Hepatocyte (in vitro differentiated cells): Measurements from ENCODE around the gene MTG2. TPM values are rescaled to one million over a fixed set of nuclear protein-coding genes. Genes with fewer than 3 reads are reported as not detected.

Experiments used
- DNase-seq: peaks from one replicate; pipeline ENCODE4 v3.0.0-alpha.2; 2016; ENCODE audit warnings: low spot score
- H2AFZ ChIP-seq: fragments of 200-600 bp; sonication (generic); 2 replicates; pipeline ENCODE4 v1.6.0; 2016; ENCODE audit warnings: antibody characterized with exemption, mild to moderate bottlenecking
- H3K27ac ChIP-seq: fragments of 200-600 bp; sonication (generic); 2 replicates; pipeline ENCODE4 v1.5.1; 2016; ENCODE audit warnings: mild to moderate bottlenecking
- H3K27me3 ChIP-seq: fragments of 200-600 bp; sonication (generic); 2 replicates; pipeline ENCODE4 v1.6.1; 2016
- H3K36me3 ChIP-seq: fragments of 200-600 bp; sonication (generic); replicated peaks from 2 replicates; pipeline ENCODE4 v1.5.1; 2016; ENCODE audit warnings: low read depth; ENCODE audit not compliant: insufficient read depth
- H3K4me1 ChIP-seq: fragments of 200-600 bp; sonication (generic); 2 replicates; pipeline ENCODE4 v1.5.1; 2016; ENCODE audit warnings: mild to moderate bottlenecking, moderate library complexity; ENCODE audit not compliant: insufficient read depth
- H3K4me2 ChIP-seq: fragments of 200-600 bp; sonication (generic); 2 replicates; pipeline ENCODE4 v1.6.0; 2016
- H3K4me3 ChIP-seq: fragments of 200-600 bp; sonication (generic); 2 replicates; pipeline ENCODE4 v1.5.1; 2016; ENCODE audit warnings: mild to moderate bottlenecking
- H3K79me2 ChIP-seq: fragments of 200-600 bp; sonication (generic); 2 replicates; pipeline ENCODE4 v1.6.0; 2017; ENCODE audit warnings: mild to moderate bottlenecking
- H3K9me2 ChIP-seq: fragments of 200-600 bp; sonication (generic); replicated peaks from 2 replicates; pipeline ENCODE4 v1.6.0; 2017; ENCODE audit warnings: mild to moderate bottlenecking; ENCODE audit not compliant: insufficient read depth
- H3K9me3 ChIP-seq: fragments of 200-600 bp; sonication (generic); 2 replicates; pipeline ENCODE4 v1.5.1; 2016; ENCODE audit warnings: low read depth, mild to moderate bottlenecking
- H4K20me1 ChIP-seq: fragments of 200-600 bp; sonication (generic); 2 replicates; pipeline ENCODE4 v1.6.0; 2016; ENCODE audit warnings: mild to moderate bottlenecking; ENCODE audit not compliant: insufficient read depth, poor library complexity, severe bottlenecking
- CTCF ChIP-seq: fragments of 200-600 bp; sonication (generic); IDR thresholded peaks from 2 replicates; pipeline ENCODE4 v1.5.1; 2016; ENCODE audit warnings: antibody characterized with exemption, mild to moderate bottlenecking; ENCODE audit not compliant: poor library complexity
- EZH2 ChIP-seq: fragments of 200-600 bp; sonication (generic); IDR thresholded peaks from 2 replicates; pipeline ENCODE4 v1.6.1; 2016; ENCODE audit warnings: antibody characterized with exemption, mild to moderate bottlenecking, borderline replicate concordance
- EZH2phosphoT487 ChIP-seq: fragments of 200-600 bp; sonication (generic); IDR thresholded peaks from one replicate; pipeline ENCODE4 v1.6.1; 2018; ENCODE audit warnings: antibody characterized with exemption, mild to moderate bottlenecking, low read depth, moderate library complexity; ENCODE audit not compliant: unreplicated experiment, severe bottlenecking
- WGBS: methylation state at CpG from one replicate; pipeline ENCODE4 v1.1.6; 2016; ENCODE audit warnings: low lambda C conversion rate; ENCODE audit errors: missing lambda C conversion rate; 5-methylcytosine and 5-hydroxymethylcytosine counted together
- polyA plus RNA-seq: library from polyadenylated mRNA; unstranded; fragments of >200 nt; fragmentation: Nextera tagmentation; extraction: Ambion mirVana; gene quantifications from 2 replicates; pipeline ENCODE4 v1.2.1, GENCODE V29; 2016
- total RNA-seq: library from RNA; depleted of rRNA; stranded (reverse); fragments of >200 nt; gene quantifications from 2 replicates; pipeline ENCODE4 v1.2.3, GENCODE V29; 2014

Gene MTG2
- total and polyA plus RNA-seq, 2 experiments from 2014 or later = 18.4 to 26.7 TPM

GRCh38 chr20:62155428-62156253 is 27.2 kb upstream of the MTG2 start:
- H3K36me3 ChIP-seq = no peaks in the 10 kb centered on the region

DNA sequence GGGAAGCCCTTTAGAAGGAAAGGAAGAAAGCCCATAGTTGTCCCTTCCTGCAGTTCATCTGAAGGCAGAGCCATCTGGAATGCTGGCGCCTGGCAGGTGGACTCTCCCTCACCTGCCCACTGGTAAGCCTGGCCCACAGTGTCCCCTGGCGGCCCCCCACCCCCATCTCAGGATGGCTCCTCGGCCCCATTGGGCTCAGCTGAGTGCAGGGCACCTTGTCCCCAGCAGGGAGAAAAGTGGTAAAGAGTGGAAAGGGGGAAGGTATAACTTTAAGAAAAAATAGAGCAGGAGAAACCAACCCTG is 26.6 kb upstream of the MTG2 start:
- H3K9me2 ChIP-seq = no peaks in the 10 kb centered on the region
- DNase-seq = no peak
- no peaks in the 10 kb centered on the region for H3K36me3 ChIP-seq
- H3K4me2 ChIP-seq = no peak overlapping the region
- no peak for TF ChIP-seq CTCF
- TF ChIP-seq EZH2phosphoT487 = no peak
- no peak for TF ChIP-seq EZH2
- WGBS = 98% methylated on average over 3 of the region's 3 CpGs
- no peak overlapping the region for H2AFZ ChIP-seq
- no peak overlapping the region for H3K27ac ChIP-seq
- no peaks in the 10 kb centered on the region for H3K4me1 ChIP-seq
- no peaks in the 10 kb centered on the region for H3K9me3 ChIP-seq
- no peak overlapping the region for H3K4me3 ChIP-seq
- H3K79me2 ChIP-seq = peaks cover 70% of the 10 kb centered on the region
- H3K27me3 ChIP-seq = no peaks in the 10 kb centered on the region
- peaks cover 42% of the 10 kb centered on the region for H4K20me1 ChIP-seq

More at GRCh38 chr20:62155428-62156253, 27.2 kb upstream of the MTG2 start:
- no peaks in the 10 kb centered on the region for H3K4me1 ChIP-seq
- peaks cover 76% of the 10 kb centered on the region for H3K79me2 ChIP-seq
- no peaks in the 10 kb centered on the region for H3K9me2 ChIP-seq
- peaks cover 48% of the 10 kb centered on the region for H4K20me1 ChIP-seq
- TF ChIP-seq CTCF = no peak
- 93% methylated on average over 29 of the region's 29 CpGs for WGBS
- H3K27me3 ChIP-seq = no peaks in the 10 kb centered on the region
- H3K4me2 ChIP-seq = no peak overlapping the region
- no peaks in the 10 kb centered on the region for H3K9me3 ChIP-seq
- H3K4me3 ChIP-seq = no peak overlapping the region
- no peak overlapping the region for H2AFZ ChIP-seq
- H3K27ac ChIP-seq = no peak overlapping the region
- DNase-seq = no peak

DNA sequence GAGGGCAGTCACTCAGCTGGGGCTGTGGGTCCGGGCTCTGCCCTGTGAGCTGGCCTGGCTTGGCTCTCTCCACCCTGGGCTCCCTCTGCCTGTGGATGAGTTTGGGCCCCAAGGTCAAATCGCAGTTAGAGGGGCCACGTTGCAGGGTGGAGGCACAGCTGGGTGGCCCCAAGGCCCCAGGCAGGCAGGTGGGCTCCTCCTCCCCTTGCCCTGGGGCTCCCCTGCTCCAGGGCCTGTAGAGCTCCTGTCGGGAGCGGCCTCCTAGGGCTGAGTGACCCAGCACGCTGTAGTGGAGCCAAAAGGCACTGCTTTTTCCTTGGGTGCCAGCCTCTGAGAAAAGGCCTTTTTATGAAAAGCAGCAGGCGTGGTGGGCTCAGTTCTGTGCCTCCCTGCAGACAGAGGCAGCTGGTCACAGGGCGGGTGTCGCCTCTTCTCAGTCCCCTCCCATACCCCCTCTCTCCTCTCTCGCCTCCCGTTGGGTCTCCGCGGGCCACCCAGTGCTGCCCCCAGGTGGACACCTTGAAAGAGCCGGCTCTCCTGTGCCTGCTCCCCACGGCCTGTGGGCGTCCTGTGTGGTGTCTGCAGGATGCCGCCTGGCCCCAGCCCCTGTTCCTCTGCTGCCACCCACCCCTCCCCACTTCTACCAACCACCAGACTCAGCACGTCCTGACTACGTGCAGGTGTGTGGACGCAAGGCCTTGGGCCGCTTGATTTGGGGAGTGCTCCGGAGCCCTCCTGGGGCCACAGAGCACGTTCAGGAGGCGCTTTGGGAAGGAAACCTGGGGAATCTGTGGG is 26.0 kb upstream of the MTG2 start:
- WGBS = 57% methylated on average over 24 of the region's 24 CpGs
- Histone ChIP-seq H3K36me3 (no peaks in the 10 kb centered on the region), H4K20me1 (peaks cover 39% of the 10 kb centered on the region), H3K27me3 (no peaks in the 10 kb centered on the region), H3K9me3 (no peaks in the 10 kb centered on the region), H2AFZ (no peak overlapping the region), H3K27ac (no peak overlapping the region), H3K4me1 (no peaks in the 10 kb centered on the region), H3K79me2 (peaks cover 64% of the 10 kb centered on the region), H3K4me2 (no peak overlapping the region), H3K9me2 (no peaks in the 10 kb centered on the region), H3K4me3 (no peak overlapping the region)
- peak; percentile 82 for DNase-seq
- TF ChIP-seq EZH2phosphoT487 (no peak), CTCF (peak; percentile 74)
